ES-I3 (cell line): Measurements from ENCODE around the gene CHRNA4.

Source experiments
- H3K36me3 ChIP-seq: 2 replicates; pipeline ENCODE4 v1.6.1; 2013; ENCODE audit warnings: mild to moderate bottlenecking, low read length, control low read depth, moderate library complexity; ENCODE audit not compliant: insufficient read depth
- H3K4me1 ChIP-seq: 2 replicates; pipeline ENCODE4 v1.6.1; 2013; ENCODE audit warnings: mild to moderate bottlenecking, control low read depth, low read length; ENCODE audit not compliant: insufficient read depth
- H3K9ac ChIP-seq: 2 replicates; pipeline ENCODE4 v1.6.1; 2013; ENCODE audit warnings: low read depth, mild to moderate bottlenecking, low read length, moderate library complexity
- H3K9me3 ChIP-seq: 2 replicates; pipeline ENCODE4 v1.6.1; 2013; ENCODE audit warnings: mild to moderate bottlenecking, low read length, moderate library complexity; ENCODE audit not compliant: control insufficient read depth, insufficient read depth

The CHRNA4 gene

GRCh38 chr20:63356511-63356910 lies 4.6 kb downstream of the CHRNA4 start:
- Histone ChIP-seq H3K4me1 (no peaks in the 10 kb centered on the region), H3K36me3 (no peaks in the 10 kb centered on the region), H3K9me3 (no peaks in the 10 kb centered on the region), H3K9ac (no peak overlapping the region)

GRCh38 chr20:63355781-63356295 lies 5.3 kb downstream of the CHRNA4 start:
- no peak overlapping the region for H3K9ac ChIP-seq
- H3K9me3 ChIP-seq: no peaks in the 10 kb centered on the region
- H3K36me3 ChIP-seq: no peaks in the 10 kb centered on the region
- H3K4me1 ChIP-seq: no peaks in the 10 kb centered on the region

GRCh38 chr20:63354636-63355350 lies 6.4 kb downstream of the CHRNA4 start:
- H3K9ac ChIP-seq: no peak overlapping the region

GRCh38 chr20:63352811-63353221 lies 8.3 kb downstream of the CHRNA4 start:
- Histone ChIP-seq H3K9ac (no peak overlapping the region), H3K4me1 (no peaks in the 10 kb centered on the region), H3K9me3 (no peaks in the 10 kb centered on the region), H3K36me3 (no peaks in the 10 kb centered on the region)

More at GRCh38 chr20:63354636-63355350, 6.4 kb downstream of the CHRNA4 start:
- H3K9me3 ChIP-seq: no peaks in the 10 kb centered on the region
- H3K4me1 ChIP-seq: no peaks in the 10 kb centered on the region
- no peaks in the 10 kb centered on the region for H3K36me3 ChIP-seq

- H3K36me3 ChIP-seq: no peaks in the 10 kb centered on the region
- H3K9me3 ChIP-seq: no peaks in the 10 kb centered on the region
- no peaks in the 10 kb centered on the region for H3K4me1 ChIP-seq
- no peak overlapping the region for H3K9ac ChIP-seq
These were observed 9.1 kb downstream of the CHRNA4 start for GRCh38 chr20:63351811-63352591.

GRCh38 chr20:63351326-63351700 lies 9.8 kb downstream of the CHRNA4 start:
- no peaks in the 10 kb centered on the region for H3K36me3 ChIP-seq
- no peaks in the 10 kb centered on the region for H3K9me3 ChIP-seq
- no peaks in the 10 kb centered on the region for H3K4me1 ChIP-seq
- no peak overlapping the region for H3K9ac ChIP-seq

- Histone ChIP-seq H3K9me3 (no peaks in the 10 kb centered on the region), H3K9ac (no peak overlapping the region), H3K36me3 (no peaks in the 10 kb centered on the region), H3K4me1 (no peaks in the 10 kb centered on the region)
These were observed 10.4 kb downstream of the CHRNA4 start for GRCh38 chr20:63350597-63351325.

- Histone ChIP-seq H3K9ac (no peak overlapping the region), H3K4me1 (no peaks in the 10 kb centered on the region), H3K36me3 (no peaks in the 10 kb centered on the region), H3K9me3 (no peaks in the 10 kb centered on the region)
These were observed 11.0 kb downstream of the CHRNA4 start for GRCh38 chr20:63350196-63350595.

GRCh38 chr20:63349516-63349895 lies 11.6 kb downstream of the CHRNA4 start:
- no peaks in the 10 kb centered on the region for H3K36me3 ChIP-seq
- no peaks in the 10 kb centered on the region for H3K4me1 ChIP-seq
- H3K9ac ChIP-seq: no peak overlapping the region
- no peaks in the 10 kb centered on the region for H3K9me3 ChIP-seq

GRCh38 chr20:63348828-63349515 lies 12.2 kb downstream of the CHRNA4 start:
- Histone ChIP-seq H3K4me1 (no peaks in the 10 kb centered on the region), H3K9me3 (no peaks in the 10 kb centered on the region)

GRCh38 chr20:63347950-63348827 lies 13.0 kb downstream of the CHRNA4 start:
- Histone ChIP-seq H3K9me3 (no peaks in the 10 kb centered on the region), H3K4me1 (no peaks in the 10 kb centered on the region), H3K9ac (no peak overlapping the region), H3K36me3 (no peaks in the 10 kb centered on the region)

More at GRCh38 chr20:63348828-63349515, 12.2 kb downstream of the CHRNA4 start:
- no peaks in the 10 kb centered on the region for H3K36me3 ChIP-seq
- H3K9ac ChIP-seq: no peak overlapping the region

GRCh38 chr20:63347081-63347741 lies 13.9 kb downstream of the CHRNA4 start:
- no peaks in the 10 kb centered on the region for H3K4me1 ChIP-seq
- no peak overlapping the region for H3K9ac ChIP-seq
- H3K9me3 ChIP-seq: no peaks in the 10 kb centered on the region
- H3K36me3 ChIP-seq: no peaks in the 10 kb centered on the region
